Measurements from ENCODE around the gene MPPED1.

Gene MPPED1

GRCh38 chr22:43542681-43543521, 131.1 kb downstream of the MPPED1 start:
- DNase-seq (ENCODE audit: low spot score) = no peak

- no peak for DNase-seq (ENCODE audit: low spot score)
Observed at GRCh38 chr22:43543522-43544288, 131.9 kb downstream of the MPPED1 start.

DNA sequence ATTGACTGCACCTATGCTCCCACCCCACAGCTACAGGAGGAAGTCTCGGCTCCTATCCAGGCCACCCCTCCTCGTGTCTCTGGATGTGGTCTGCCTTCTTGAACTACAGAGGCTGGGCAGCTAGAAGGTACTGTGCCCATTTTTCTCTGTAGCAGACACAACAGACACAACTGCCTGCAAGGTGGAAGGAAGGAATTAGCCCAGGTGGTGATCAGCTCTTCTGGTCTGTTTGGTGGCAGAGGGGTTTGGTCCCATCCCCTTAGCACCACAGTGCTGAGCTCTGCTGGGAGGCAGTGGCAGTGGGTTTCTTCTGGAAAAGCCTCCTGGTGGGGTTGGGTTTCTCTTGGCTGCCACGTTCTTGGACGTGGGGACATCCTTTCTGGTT, 132.5 kb downstream of the MPPED1 start:
- no peak for DNase-seq (ENCODE audit: low spot score)

GRCh38 chr22:43546186-43546585, 134.4 kb downstream of the MPPED1 start:
- no peak for DNase-seq (ENCODE audit: low spot score)

- DNase-seq (ENCODE audit: low spot score) = no peak
Observed at GRCh38 chr22:43550024-43550620, 138.3 kb downstream of the MPPED1 start.

GRCh38 chr22:43550672-43551071, 138.9 kb downstream of the MPPED1 start:
- DNase-seq (ENCODE audit: low spot score) = no peak

GRCh38 chr22:43553451-43554258, 141.8 kb downstream of the MPPED1 start:
- DNase-seq (ENCODE audit: low spot score) = no peak

GRCh38 chr22:43554259-43554636, 142.4 kb downstream of the MPPED1 start:
- no peak for DNase-seq (ENCODE audit: low spot score)

GRCh38 chr22:43554694-43555365, 143.0 kb downstream of the MPPED1 start:
- DNase-seq (ENCODE audit: low spot score) = no peak

GRCh38 chr22:43555561-43556515, 144.0 kb downstream of the MPPED1 start:
- no peak for DNase-seq (ENCODE audit: low spot score)

All from putamen (tissue), 1 donor.